ENCODE measurements around the gene TTLL4. TPM values are rescaled to one million over a fixed set of nuclear protein-coding genes. Genes with fewer than 3 reads are reported as not detected.
"Not testable (repeated sequence)": the region's sequence is repeated elsewhere in the genome, so short reads cannot be mapped to it uniquely, and the experiment has no call there.

The TTLL4 gene
- total RNA-seq, 1 donor from 2014 or later, result 39.8 TPM

GRCh38 chr2:218761795-218762194 lies 51.2 kb downstream of the TTLL4 start:
- no peaks in the 10 kb centered on the region for H3F3A ChIP-seq (ENCODE audit: low read depth)
- no peaks in the 10 kb centered on the region for H3K9me3 ChIP-seq (ENCODE audit: low read depth)
- Mint-ChIP-seq H3K27me3 (ENCODE audit: insufficient read depth, low read depth) (no peaks in the 10 kb centered on the region), H3K36me3 (peaks cover 3% of the 10 kb centered on the region), H3K9me3 (no peaks in the 10 kb centered on the region), H3K4me3 (no peak overlapping the region), H3K27ac (no peak overlapping the region), H3K4me1 (no peaks in the 10 kb centered on the region)
- H3K4me3 ChIP-seq, result no peak overlapping the region
- H4K20me1 ChIP-seq (ENCODE audit: low read depth), result no peaks in the 10 kb centered on the region
- H3K4me2 ChIP-seq, result no peak overlapping the region
- H3K79me2 ChIP-seq (ENCODE audit: low read depth), result no peaks in the 10 kb centered on the region
- no peak for DNase-seq (ENCODE audit: low spot score)
- no peak overlapping the region for H3K9ac ChIP-seq
- H3K36me3 ChIP-seq, result no peaks in the 10 kb centered on the region
- H3K27me3 ChIP-seq, result no peaks in the 10 kb centered on the region
- TF ChIP-seq CTCF (IDR thresholded peaks at IDR 0.05) (no peak), EZH2phosphoT487 (IDR thresholded peaks at IDR 0.05) (no peak), EZH2 (IDR thresholded peaks at IDR 0.05) (no peak)
- H3K4me1 ChIP-seq, result no peaks in the 10 kb centered on the region
- H2AFZ ChIP-seq (replicated peaks), result no peak overlapping the region
- no peak overlapping the region for H3K27ac ChIP-seq

- not testable (repeated sequence) for H3K4me1 ChIP-seq; H3F3A ChIP-seq (ENCODE audit: low read depth); H3K79me2 ChIP-seq (ENCODE audit: low read depth); H3K4me3 Mint-ChIP-seq; H3K36me3 Mint-ChIP-seq; H3K4me3 ChIP-seq; H3K9me3 ChIP-seq (ENCODE audit: low read depth); H3K36me3 ChIP-seq; H2AFZ ChIP-seq (replicated peaks); H3K27ac Mint-ChIP-seq; H4K20me1 ChIP-seq (ENCODE audit: low read depth); H3K27me3 Mint-ChIP-seq (ENCODE audit: insufficient read depth, low read depth); H3K4me2 ChIP-seq; H3K27me3 ChIP-seq; H3K27ac ChIP-seq; H3K4me1 Mint-ChIP-seq; DNase-seq (ENCODE audit: low spot score); H3K9me3 Mint-ChIP-seq; H3K9ac ChIP-seq
Measured at GRCh38 chr2:218772759-218773158, 62.1 kb downstream of the TTLL4 start.

- H3K27ac Mint-ChIP-seq, result no peak overlapping the region
Measured at GRCh38 chr2:218773881-218774280, 63.2 kb downstream of the TTLL4 start.

GRCh38 chr2:218776488-218776887 lies 65.9 kb downstream of the TTLL4 start:
- H3K27me3 ChIP-seq, result peaks cover 20% of the 10 kb centered on the region

More at GRCh38 chr2:218773881-218774280, 63.2 kb downstream of the TTLL4 start:
- Mint-ChIP-seq H3K27me3 (ENCODE audit: insufficient read depth, low read depth) (peaks cover 3% of the 10 kb centered on the region), H3K9me3 (peaks cover 5% of the 10 kb centered on the region), H3K4me1 (no peaks in the 10 kb centered on the region), H3K4me3 (no peak overlapping the region), H3K36me3 (peaks cover 7% of the 10 kb centered on the region)
- no peaks in the 10 kb centered on the region for H3K4me1 ChIP-seq
- no peak overlapping the region for H3K4me2 ChIP-seq
- DNase-seq (ENCODE audit: low spot score), result no peak
- TF ChIP-seq CTCF (IDR thresholded peaks at IDR 0.05) (no peak), EZH2phosphoT487 (IDR thresholded peaks at IDR 0.05) (no peak), EZH2 (IDR thresholded peaks at IDR 0.05) (no peak)
- H3K27me3 ChIP-seq, result no peaks in the 10 kb centered on the region
- H3K4me3 ChIP-seq, result no peak overlapping the region
- H3K79me2 ChIP-seq (ENCODE audit: low read depth), result no peaks in the 10 kb centered on the region
- no peak overlapping the region for H3K27ac ChIP-seq
- no peaks in the 10 kb centered on the region for H4K20me1 ChIP-seq (ENCODE audit: low read depth)
- H3K9me3 ChIP-seq (ENCODE audit: low read depth), result no peaks in the 10 kb centered on the region
- no peaks in the 10 kb centered on the region for H3F3A ChIP-seq (ENCODE audit: low read depth)
- H3K36me3 ChIP-seq, result no peaks in the 10 kb centered on the region
- H2AFZ ChIP-seq (replicated peaks), result no peak overlapping the region
- no peak overlapping the region for H3K9ac ChIP-seq

More at GRCh38 chr2:218776488-218776887, 65.9 kb downstream of the TTLL4 start:
- no peaks in the 10 kb centered on the region for H3K9me3 ChIP-seq (ENCODE audit: low read depth)
- H3K27ac ChIP-seq, result no peak overlapping the region
- Mint-ChIP-seq H3K36me3 (peaks cover 7% of the 10 kb centered on the region), H3K4me1 (peaks cover 8% of the 10 kb centered on the region), H3K4me3 (no peak overlapping the region), H3K27me3 (ENCODE audit: insufficient read depth, low read depth) (peaks cover 5% of the 10 kb centered on the region), H3K27ac (no peak overlapping the region), H3K9me3 (peaks cover 5% of the 10 kb centered on the region)
- H3K4me3 ChIP-seq, result no peak overlapping the region
- no peak overlapping the region for H2AFZ ChIP-seq (replicated peaks)
- H3K4me2 ChIP-seq, result no peak overlapping the region
- H3F3A ChIP-seq (ENCODE audit: low read depth), result peaks cover 16% of the 10 kb centered on the region
- DNase-seq (ENCODE audit: low spot score), result no peak
- H3K79me2 ChIP-seq (ENCODE audit: low read depth), result no peaks in the 10 kb centered on the region
- H3K4me1 ChIP-seq, result peaks cover 8% of the 10 kb centered on the region
- no peak overlapping the region for H3K9ac ChIP-seq
- H3K36me3 ChIP-seq, result no peaks in the 10 kb centered on the region
- H4K20me1 ChIP-seq (ENCODE audit: low read depth), result peaks cover 7% of the 10 kb centered on the region
- no peak for TF ChIP-seq EZH2phosphoT487 (IDR thresholded peaks at IDR 0.05)
- no peak for TF ChIP-seq EZH2 (IDR thresholded peaks at IDR 0.05)
- TF ChIP-seq CTCF (IDR thresholded peaks at IDR 0.05), result no peak
